HUES64 (cell line): Measurements from ENCODE around the gene AJAP1. TPM values are rescaled to one million over a fixed set of nuclear protein-coding genes. Genes with fewer than 3 reads are reported as not detected.

Experiments
- H3K27ac ChIP-seq: 2 replicates; pipeline ENCODE4 v1.7.0; 2013; ENCODE audit warnings: low read depth, low read length, inconsistent platforms
- H3K27me3 ChIP-seq: 2 replicates; pipeline ENCODE4 v1.6.1; 2013; ENCODE audit warnings: mild to moderate bottlenecking, low read length; ENCODE audit not compliant: insufficient read depth
- H3K36me3 ChIP-seq: 2 replicates; pipeline ENCODE4 v1.6.1; 2013; ENCODE audit warnings: mild to moderate bottlenecking, low read length; ENCODE audit not compliant: insufficient read depth
- H3K4me1 ChIP-seq: 2 replicates; pipeline ENCODE4 v1.6.1; 2013; ENCODE audit warnings: mild to moderate bottlenecking, low read length, moderate library complexity; ENCODE audit not compliant: insufficient read depth
- H3K4me3 ChIP-seq: 2 replicates; pipeline ENCODE4 v1.5.1; 2013; ENCODE audit warnings: mild to moderate bottlenecking, low read length, moderate library complexity
- H3K9ac ChIP-seq: 2 replicates; pipeline ENCODE4 v1.6.1; 2013; ENCODE audit warnings: mild to moderate bottlenecking, low read depth, low read length
- H3K9me3 ChIP-seq: 2 replicates; pipeline ENCODE4 v1.6.1; 2013; ENCODE audit warnings: low read depth, low read length; ENCODE audit not compliant: insufficient read depth
- WGBS: fragments of 150-250, 120-280 bp; methylation state at CpG from one replicate; pipeline ENCODE4 v1.1.7; 2013; ENCODE audit warnings: missing lambda C conversion rate; 5-methylcytosine and 5-hydroxymethylcytosine counted together
- polyA plus RNA-seq, 2 experiments: library from polyadenylated mRNA; stranded (reverse); fragments of 50-300 nt; gene quantifications; one replicate each; pipeline ENCODE4 v1.2.3, GENCODE V29; 2013

AJAP1 gene, protein sequence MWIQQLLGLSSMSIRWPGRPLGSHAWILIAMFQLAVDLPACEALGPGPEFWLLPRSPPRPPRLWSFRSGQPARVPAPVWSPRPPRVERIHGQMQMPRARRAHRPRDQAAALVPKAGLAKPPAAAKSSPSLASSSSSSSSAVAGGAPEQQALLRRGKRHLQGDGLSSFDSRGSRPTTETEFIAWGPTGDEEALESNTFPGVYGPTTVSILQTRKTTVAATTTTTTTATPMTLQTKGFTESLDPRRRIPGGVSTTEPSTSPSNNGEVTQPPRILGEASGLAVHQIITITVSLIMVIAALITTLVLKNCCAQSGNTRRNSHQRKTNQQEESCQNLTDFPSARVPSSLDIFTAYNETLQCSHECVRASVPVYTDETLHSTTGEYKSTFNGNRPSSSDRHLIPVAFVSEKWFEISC
- 4.3 TPM for polyA plus RNA-seq (2013, experiment 1 of 2)
- 3.5 TPM for polyA plus RNA-seq (2013, experiment 2 of 2)

DNA sequence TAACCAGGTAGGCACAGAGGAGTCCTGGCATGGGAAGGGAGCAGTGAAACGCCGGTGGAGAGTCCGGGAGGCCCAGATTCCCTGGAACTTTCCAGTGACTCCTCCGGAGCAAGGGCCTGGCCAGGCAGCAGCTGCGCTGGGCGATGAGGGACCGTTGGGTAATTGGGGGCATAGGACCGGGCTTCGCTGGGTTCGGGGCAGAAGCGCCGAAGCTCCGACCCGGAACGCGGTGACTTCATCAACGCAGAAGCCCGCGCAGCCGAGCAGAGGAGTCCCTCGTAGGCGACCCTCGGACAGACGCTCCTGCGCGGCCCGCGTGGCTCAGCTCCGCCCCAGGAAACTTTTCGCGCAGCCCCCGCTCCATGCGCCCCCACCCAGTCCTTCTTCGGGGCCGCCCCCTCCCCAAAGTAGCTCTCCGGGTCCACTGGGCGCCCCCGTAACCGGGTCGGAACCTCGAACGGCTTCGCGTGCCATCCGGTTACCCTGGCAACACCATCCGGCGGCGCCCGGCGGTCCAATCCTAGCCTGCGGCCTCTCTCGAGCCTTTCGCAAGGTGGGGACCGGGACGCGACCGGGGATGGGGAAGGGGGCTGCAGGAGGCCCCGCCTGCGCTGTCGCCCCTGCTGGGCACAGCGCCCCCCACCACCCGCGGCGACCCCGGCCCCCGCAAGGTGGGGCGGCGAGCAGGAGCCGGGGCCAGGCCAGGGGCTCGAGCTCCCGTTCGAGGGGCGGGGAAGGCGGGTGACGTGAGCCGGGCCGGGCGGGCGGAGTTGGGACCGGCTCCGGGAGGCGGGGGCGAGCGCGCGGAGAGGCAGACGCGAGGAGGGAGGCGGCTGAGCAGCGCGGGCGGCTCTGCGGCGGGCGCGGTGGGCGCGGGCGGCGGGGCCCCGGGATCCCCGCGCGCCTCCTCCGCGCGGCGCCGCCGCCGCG lies at the start of gene AJAP1:
AJAP1 (plus strand) TSS at position 814 of the 930 bp plus-strand sequence. CDS start 817 bp downstream, outside the sequence.
- Histone ChIP-seq H3K27me3 (peaks cover 77% of the 10 kb centered on the region), H3K9me3 (no peaks in the 10 kb centered on the region), H3K9ac (peak within 1 kb of the TSS; percentile 35; the same call in 1 of the 2 replicates), H3K36me3 (no peaks in the 10 kb centered on the region), H3K27ac (no peak within 1 kb of the TSS), H3K4me3 (peak within 1 kb of the TSS; percentile 53), H3K4me1 (peaks cover 48% of the 10 kb centered on the region)
- under 1% methylated on average over 110 of the region's 112 CpGs for WGBS

DNA sequence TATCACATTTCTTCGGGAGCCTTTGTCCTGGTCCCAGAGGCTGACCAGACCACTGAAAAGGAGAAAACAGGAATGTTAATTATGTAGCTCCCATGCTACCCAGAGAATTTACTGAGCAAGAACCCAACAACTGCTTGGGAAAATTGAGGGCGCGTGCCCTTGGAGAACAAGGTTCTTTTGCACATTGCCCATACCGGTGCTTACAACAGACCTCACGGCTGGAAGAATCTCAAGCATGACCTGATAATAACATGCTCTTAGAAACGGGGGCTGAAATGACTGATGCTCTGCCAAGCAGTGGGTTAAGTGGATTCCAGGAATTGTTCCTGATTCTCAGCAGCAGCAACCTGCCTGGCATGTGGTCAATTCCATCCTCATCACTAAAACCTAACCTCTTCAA lies 49.3 kb upstream of the AJAP1 start:
- H3K4me3 ChIP-seq: no peak overlapping the region
- H3K27ac ChIP-seq: no peak overlapping the region
- H3K27me3 ChIP-seq: no peaks in the 10 kb centered on the region
- H3K9ac ChIP-seq: no peak overlapping the region
- H3K36me3 ChIP-seq: no peaks in the 10 kb centered on the region
- peaks cover 6% of the 10 kb centered on the region; the same call in 1 of the 2 replicates for H3K9me3 ChIP-seq
- H3K4me1 ChIP-seq: peaks cover 4% of the 10 kb centered on the region; the same call in 1 of the 2 replicates
- WGBS: 87% methylated on average over 6 of the region's 6 CpGs

DNA sequence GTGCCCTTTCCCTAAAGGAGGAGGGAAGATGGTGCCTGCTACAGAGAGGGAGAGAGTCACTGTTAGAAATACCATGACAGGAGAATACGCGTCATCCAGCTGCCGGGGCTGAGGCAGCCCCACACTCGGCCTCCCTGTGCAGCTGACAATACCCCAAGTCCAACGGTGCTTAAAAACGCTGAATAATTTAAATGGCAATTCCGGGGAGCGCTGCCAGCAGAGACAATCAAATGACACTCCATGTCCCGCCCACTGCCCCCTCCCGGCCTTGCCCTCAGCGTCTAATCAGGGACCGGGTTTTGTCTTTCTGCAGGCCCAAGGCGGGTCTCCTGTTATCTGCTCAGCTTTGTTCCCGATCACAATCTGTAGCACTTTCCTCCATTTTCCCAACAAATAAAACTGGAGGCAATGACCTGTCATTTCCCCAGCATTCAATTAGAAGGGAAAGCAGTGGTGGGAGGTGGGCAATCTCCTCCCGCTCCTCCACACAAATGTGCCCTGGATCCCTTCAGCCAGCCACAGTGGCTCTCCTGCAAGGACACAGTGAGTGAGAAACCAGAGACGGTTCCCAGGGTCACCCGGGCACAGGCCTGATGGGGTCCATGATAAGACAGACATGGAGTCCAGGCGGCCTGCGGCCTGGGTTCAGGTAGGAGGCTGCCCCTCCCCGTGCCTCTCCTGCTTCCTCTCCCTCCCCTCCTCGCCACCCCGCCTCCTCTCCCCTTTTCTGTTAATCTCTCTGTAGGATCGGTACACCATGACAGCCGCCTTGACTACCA lies 42.7 kb upstream of the AJAP1 start:
- Histone ChIP-seq H3K4me3 (no peak overlapping the region), H3K9ac (no peak overlapping the region), H3K4me1 (no peaks in the 10 kb centered on the region), H3K9me3 (peaks cover 6% of the 10 kb centered on the region; the same call in 1 of the 2 replicates), H3K27me3 (no peaks in the 10 kb centered on the region), H3K36me3 (no peaks in the 10 kb centered on the region), H3K27ac (no peak overlapping the region)
- 88% methylated on average over 24 of the region's 24 CpGs for WGBS

DNA sequence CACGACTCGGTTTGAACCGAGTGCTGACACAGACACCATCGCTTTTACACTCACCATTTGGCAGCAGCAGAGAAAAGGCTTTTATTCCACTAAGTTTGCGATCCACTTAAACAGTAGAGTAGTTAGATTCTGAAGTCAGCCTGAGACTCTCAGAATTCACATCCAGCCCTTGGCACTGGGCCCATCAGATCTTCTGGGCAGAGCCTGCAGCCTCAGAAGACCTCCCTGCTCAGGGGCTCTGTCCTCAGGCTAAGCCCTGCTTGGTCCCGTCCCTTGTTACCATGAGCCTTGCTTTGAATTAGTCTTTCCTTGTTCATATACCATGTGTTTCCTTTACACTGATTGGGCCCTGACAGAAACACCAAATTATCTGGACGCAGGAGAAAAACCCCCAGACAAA lies 41.4 kb upstream of the AJAP1 start:
- no peak overlapping the region for H3K9ac ChIP-seq
- 94% methylated on average over 7 of the region's 7 CpGs for WGBS
- H3K4me3 ChIP-seq: no peak overlapping the region
- no peak overlapping the region for H3K27ac ChIP-seq
- H3K27me3 ChIP-seq: no peaks in the 10 kb centered on the region
- H3K4me1 ChIP-seq: no peaks in the 10 kb centered on the region
- H3K36me3 ChIP-seq: no peaks in the 10 kb centered on the region
- peaks cover 6% of the 10 kb centered on the region; the same call in 1 of the 2 replicates for H3K9me3 ChIP-seq

DNA sequence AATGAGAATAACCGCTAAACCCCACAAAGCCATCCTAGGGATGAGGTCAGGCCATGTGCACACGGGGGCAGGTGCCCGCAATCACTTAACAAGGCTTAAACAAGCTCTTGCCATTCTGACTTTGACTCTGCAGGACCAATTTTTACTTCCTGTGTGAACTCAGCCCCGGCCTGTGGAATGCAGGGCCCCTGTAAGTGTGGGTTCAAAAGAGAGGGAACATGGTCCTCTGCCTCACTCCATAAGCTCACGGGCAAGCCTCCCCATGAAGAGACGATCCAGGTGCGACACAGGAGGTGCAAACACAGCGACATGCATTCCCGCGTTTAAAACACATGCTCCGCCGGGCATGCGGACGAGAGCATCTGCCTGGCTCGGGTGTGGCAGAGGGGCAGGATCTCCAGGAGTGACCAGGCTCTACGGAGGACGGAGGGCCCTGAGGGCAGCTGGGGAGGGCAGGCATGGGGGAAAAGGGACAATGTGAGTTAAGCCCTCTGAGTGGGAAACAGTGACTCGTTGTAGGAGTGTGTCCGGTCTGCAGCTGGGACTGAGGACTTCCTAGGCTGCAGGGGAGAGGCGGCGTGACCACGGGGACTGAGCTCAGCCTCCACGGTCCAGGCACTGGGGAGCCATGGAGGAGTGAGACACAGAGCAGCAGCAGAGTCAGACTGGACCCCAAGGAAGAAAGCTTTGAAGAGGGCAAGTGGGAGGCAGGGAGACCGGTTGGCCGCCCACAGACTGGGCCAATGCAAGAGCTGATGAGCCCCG lies 40.6 kb upstream of the AJAP1 start:
- WGBS: 90% methylated on average over 26 of the region's 26 CpGs
- no peak overlapping the region for H3K4me3 ChIP-seq
- H3K36me3 ChIP-seq: no peaks in the 10 kb centered on the region
- H3K27me3 ChIP-seq: no peaks in the 10 kb centered on the region
- no peak overlapping the region for H3K27ac ChIP-seq
- peaks cover 6% of the 10 kb centered on the region; the same call in 1 of the 2 replicates for H3K9me3 ChIP-seq
- H3K9ac ChIP-seq: no peak overlapping the region
- no peaks in the 10 kb centered on the region for H3K4me1 ChIP-seq

DNA sequence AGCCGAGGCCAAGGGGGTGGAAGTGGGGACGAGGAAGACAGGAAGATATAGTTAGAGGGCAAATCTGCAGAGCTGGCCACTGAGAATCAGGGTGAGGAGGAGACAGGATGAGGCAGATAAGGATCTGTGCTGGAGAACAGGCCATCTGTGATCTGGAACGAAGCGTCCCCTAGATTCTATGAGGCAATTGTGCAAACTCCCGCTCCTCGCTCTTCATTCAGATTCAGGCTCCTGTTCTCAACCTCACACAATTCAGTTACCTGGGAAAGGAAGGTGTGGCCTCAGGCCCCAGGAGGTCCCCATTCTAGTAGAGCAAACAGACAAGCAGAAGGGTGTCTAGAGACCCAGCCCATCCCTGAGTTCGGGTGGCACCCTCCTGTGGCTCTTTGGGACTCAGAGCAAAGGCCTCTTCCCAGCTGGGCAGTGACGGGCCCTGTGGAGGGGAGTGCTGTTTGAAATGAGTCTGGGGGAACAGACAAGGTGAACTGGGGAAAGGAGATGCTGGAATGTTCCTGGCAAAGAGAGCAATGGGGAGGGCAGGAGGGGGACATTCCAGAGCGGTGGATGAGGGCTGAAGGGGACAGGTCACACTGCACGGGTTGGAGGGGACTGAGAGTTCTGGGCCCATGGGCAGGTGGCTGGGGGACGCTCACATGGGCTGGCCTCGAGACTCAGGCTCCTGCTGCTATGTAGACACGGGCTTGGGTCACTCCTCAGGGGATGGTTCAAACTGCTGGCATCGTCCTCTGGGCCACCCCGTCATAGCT lies 39.9 kb upstream of the AJAP1 start:
- Histone ChIP-seq H3K9ac (no peak overlapping the region), H3K9me3 (peaks cover 5% of the 10 kb centered on the region; the same call in 1 of the 2 replicates), H3K27ac (no peak overlapping the region), H3K4me3 (no peak overlapping the region), H3K4me1 (no peaks in the 10 kb centered on the region), H3K36me3 (no peaks in the 10 kb centered on the region), H3K27me3 (no peaks in the 10 kb centered on the region)
- 84% methylated on average over 15 of the region's 15 CpGs for WGBS

DNA sequence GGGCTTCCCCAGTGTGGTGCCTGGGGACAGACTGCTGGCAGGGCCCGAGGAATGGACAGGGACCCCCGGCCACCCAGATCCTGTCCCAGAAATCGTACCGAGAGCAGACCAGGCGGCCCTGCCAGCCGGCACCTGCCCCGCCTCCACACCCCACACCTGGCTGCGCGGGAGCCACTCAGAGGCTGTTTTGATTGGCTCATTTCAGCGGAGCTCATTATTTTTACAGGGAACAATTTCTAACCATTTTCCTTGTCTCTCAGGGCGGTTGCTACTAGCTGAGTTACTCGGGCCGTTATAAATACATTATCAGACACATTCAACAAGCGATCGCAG lies 39.3 kb upstream of the AJAP1 start:
- Histone ChIP-seq H3K9me3 (no peaks in the 10 kb centered on the region), H3K27me3 (no peaks in the 10 kb centered on the region), H3K27ac (no peak overlapping the region), H3K36me3 (no peaks in the 10 kb centered on the region), H3K4me3 (no peak overlapping the region), H3K4me1 (no peaks in the 10 kb centered on the region), H3K9ac (no peak overlapping the region)
- 90% methylated on average over 15 of the region's 15 CpGs for WGBS

DNA sequence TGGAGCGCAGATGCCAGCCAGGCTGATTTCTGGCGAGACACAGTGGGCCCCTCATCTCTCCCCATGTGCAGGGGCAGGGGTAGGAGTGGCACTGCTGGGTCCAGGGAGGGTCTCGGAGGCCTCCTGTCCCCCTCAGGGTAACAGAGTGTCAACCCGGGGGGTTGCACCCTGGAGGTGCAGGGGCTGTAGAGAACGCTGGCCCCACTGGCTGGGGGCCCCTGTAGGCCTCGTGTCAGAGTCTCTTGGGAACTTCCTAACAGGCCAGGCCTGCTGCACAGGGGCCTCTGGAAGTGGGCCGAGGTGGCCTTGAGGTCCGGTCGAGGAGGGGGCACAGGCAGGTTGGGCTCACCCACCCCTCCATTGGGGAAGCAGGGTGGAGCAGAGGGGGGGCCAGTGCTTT lies 38.9 kb upstream of the AJAP1 start:
- H3K4me3 ChIP-seq: no peak overlapping the region
- H3K4me1 ChIP-seq: no peaks in the 10 kb centered on the region
- H3K27me3 ChIP-seq: no peaks in the 10 kb centered on the region
- 93% methylated on average over 9 of the region's 9 CpGs for WGBS
- no peaks in the 10 kb centered on the region for H3K36me3 ChIP-seq
- H3K27ac ChIP-seq: no peak overlapping the region
- no peak overlapping the region for H3K9ac ChIP-seq
- H3K9me3 ChIP-seq: no peaks in the 10 kb centered on the region

DNA sequence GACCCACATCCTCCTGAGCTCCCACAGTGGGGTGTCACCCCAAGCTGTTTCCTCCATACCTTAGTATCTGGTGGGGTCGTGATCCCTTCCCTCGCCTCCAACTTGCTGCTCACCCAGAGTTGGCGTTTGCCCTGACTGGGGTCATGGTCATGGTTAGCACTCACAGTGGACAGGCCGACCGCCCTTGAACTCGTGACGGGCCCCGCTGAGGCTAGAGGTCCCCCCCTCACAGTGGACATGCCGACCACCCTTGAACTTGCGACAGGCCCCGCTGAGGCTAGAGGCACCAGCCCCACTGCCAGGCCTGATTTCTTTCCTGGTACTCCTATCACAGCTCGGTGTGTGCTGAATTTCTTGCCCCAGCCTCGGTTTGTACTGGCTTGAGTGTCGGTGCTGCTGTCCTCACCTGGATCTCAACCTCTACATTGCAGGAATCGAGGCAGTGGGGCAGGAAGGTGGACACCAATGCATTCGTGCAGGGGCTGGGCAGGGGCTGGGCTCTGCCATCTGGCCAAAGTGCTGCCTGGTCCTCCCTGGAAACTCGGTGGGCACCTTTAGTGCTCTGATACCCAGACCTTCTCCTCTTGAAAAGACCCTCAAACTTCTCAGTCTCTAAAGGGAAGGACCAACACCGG lies 37.5 kb upstream of the AJAP1 start:
- WGBS: 88% methylated on average over 18 of the region's 18 CpGs
- Histone ChIP-seq H3K9ac (no peak overlapping the region), H3K27ac (no peak overlapping the region), H3K4me1 (no peaks in the 10 kb centered on the region), H3K27me3 (no peaks in the 10 kb centered on the region), H3K4me3 (no peak overlapping the region), H3K36me3 (no peaks in the 10 kb centered on the region), H3K9me3 (no peaks in the 10 kb centered on the region)
